GM10266 (cell line): ENCODE results near the gene TSC22D4.
A peak's percentile ranks its signal among the peaks of the same experiment; 100 is the strongest.
"Not testable (repeated sequence)": the region's sequence is repeated elsewhere in the genome, so short reads cannot be mapped to it uniquely, and the experiment has no call there.

Experiments
- DNase-seq: peaks from one replicate; pipeline ENCODE4 v3.0.0; 2012; ENCODE audit errors: extremely low spot score
- CTCF ChIP-seq: IDR thresholded peaks from 2 replicates; pipeline ENCODE4 v1.5.1; 2012; ENCODE audit warnings: mild to moderate bottlenecking, low read depth; ENCODE audit not compliant: control insufficient read depth, insufficient read depth; ENCODE audit errors: missing control alignments

The TSC22D4 gene

GRCh38 chr7:100504887-100505611, 26.0 kb upstream of the TSC22D4 start:
- no peak for TF ChIP-seq CTCF
- no peak for DNase-seq

- not testable (repeated sequence) for DNase-seq
Measured at GRCh38 chr7:100504031-100504430, 25.0 kb upstream of the TSC22D4 start.

- DNase-seq: not testable (repeated sequence)
Measured at GRCh38 chr7:100500743-100501142, 21.7 kb upstream of the TSC22D4 start.

GRCh38 chr7:100496509-100496908, 17.5 kb upstream of the TSC22D4 start:
- DNase-seq: no peak
- no peak for TF ChIP-seq CTCF

GRCh38 chr7:100493476-100494264, 14.7 kb upstream of the TSC22D4 start:
- DNase-seq: peak; percentile 68

GRCh38 chr7:100492738-100493475, 13.9 kb upstream of the TSC22D4 start:
- DNase-seq: no peak
- TF ChIP-seq CTCF: no peak

More at GRCh38 chr7:100493476-100494264, 14.7 kb upstream of the TSC22D4 start:
- peak; percentile 47 for TF ChIP-seq CTCF

GRCh38 chr7:100491192-100491578, 12.2 kb upstream of the TSC22D4 start:
- TF ChIP-seq CTCF: no peak
- no peak for DNase-seq
